GM18508 (cell line): Measurements from ENCODE around the gene ELMOD3.
"Not testable (repeated sequence)": the region's sequence is repeated elsewhere in the genome, so short reads cannot be mapped to it uniquely, and the experiment has no call there.

Source experiments
- ATAC-seq: cut with Tn5 transposase; IDR thresholded peaks from one replicate; pipeline ENCODE4 v1.9.1; 2021; ENCODE audit warnings: moderate number of reproducible peaks; ENCODE audit not compliant: insufficient read depth, unreplicated experiment

Gene ELMOD3

DNA sequence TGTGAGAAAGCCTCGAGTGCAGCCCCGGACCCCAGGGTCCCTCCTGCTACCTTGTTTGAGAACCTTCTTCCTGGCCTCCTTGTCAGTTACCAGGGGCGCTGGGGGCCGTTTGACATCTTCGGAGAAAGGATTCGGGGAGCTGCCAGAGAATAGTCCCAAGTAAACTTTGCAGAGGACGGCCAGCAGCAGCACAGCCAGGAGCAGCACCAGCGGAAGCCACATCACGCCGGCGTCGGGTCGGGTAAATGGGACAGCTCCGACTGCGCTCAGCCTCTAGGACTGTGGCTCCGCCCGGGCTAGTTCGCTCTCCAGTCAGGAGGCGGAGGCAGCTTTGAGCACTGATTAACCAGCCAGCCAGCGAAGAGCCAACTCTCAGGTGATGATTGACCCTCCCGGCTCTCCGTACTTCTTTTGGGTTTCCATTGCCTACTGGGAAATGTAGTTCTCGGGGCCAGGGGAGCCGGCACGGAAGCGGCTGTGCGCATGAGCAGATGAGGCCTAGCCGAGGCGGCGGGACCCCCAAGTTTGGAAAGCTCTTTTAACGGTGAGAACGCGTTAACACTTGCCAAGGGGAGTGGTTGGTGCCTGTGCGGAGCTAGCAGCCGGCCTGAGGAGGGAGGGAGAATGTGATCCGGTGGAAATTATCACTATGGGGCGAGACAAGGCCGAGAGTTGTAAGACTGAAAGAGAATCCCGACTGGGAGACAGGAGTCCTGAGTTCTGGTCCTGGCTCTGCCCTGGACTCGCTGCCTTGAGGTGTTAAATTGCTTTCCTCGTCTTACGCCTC, at the start of gene ELMOD3, which contains the start of gene RETSAT:
Gene ELMOD3, plus strand, starts transcription at position 484 of the 787 bp plus-strand sequence. CDS start 2,430 bp downstream, outside the sequence.
Gene RETSAT, minus strand, starts transcription at position 243 of the 787 bp plus-strand sequence. Its CDS starts 21 bp downstream, at position 222.
- peak; percentile 88 for ATAC-seq

- ATAC-seq, result no peak
These were observed 47.1 kb upstream of the ELMOD3 start for GRCh38 chr2:85307527-85307897.

- ATAC-seq, result no peak
These were observed 46.4 kb upstream of the ELMOD3 start for GRCh38 chr2:85308201-85308600.

GRCh38 chr2:85308896-85309555, 45.5 kb upstream of the ELMOD3 start:
- ATAC-seq, result no peak

DNA sequence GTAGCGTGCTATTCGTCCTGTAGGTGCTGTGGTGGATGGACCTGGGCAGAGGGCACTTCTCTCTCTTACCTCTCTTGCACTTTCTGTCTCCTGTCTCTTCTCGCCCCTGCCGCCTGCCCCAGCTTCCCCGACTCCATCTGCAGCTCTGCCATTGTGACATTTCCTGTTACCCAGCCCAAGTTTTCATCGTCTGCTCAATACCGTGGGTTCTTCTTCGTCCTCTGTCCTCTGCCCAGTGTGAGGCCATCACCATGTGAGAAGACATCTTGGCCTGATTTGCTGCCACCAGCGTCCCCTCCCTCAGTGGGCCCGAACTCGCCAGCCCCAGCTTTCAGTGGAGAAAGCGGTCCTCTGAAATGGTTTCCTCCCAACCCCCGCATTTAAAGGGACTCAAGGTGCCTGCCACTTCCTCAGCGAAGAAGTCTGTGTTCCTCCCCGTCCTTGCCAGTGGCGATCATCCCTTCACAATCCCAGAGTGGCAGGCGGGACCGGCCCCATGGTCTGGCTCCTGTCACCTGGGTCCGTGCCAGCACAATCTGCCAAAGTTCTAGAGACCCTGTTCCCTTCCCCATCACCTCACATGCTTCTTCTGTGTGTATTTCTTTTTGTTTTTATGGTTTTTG, 44.8 kb upstream of the ELMOD3 start:
- no peak for ATAC-seq

DNA sequence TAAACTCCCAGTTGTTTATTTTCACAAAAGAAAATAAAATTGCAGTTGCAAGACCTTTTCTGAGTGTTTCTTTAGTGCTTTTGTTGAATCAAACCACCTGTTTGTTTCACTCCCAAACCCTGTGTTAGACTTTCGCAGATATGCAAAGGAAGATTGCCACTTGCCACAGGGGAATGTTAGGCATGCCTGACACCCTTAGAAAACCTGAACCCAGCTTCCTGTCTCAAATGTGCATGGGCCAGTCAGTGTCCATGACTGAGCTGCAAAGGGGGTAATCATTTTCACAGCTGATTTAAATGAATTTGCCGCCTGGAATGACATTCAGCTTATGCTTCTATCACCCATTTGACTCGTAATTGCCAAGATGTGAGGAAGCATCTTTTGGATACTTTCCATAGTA, 44.2 kb upstream of the ELMOD3 start:
- no peak for ATAC-seq

DNA sequence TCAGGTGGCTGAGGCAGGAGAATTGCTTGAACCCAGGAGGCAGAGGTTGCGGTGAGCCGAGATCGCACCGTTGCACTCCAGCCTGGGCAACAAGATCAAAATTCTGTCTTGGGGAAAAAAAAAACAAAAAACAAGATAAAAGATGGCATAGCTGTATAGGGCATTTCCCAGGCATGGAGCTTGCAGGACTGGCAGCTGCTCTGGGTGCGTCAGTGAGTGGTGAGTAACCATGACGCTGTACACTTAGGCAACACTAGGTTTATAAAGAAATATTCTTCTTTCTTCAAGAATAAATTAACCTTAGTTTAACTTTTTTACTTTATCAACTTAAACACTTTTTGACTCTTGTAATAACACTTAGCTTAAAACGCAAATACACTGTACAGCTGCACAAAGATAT, 42.2 kb upstream of the ELMOD3 start:
- ATAC-seq, result no peak

- no peak for ATAC-seq
These were observed 39.7 kb upstream of the ELMOD3 start for GRCh38 chr2:85314884-85315242.

DNA sequence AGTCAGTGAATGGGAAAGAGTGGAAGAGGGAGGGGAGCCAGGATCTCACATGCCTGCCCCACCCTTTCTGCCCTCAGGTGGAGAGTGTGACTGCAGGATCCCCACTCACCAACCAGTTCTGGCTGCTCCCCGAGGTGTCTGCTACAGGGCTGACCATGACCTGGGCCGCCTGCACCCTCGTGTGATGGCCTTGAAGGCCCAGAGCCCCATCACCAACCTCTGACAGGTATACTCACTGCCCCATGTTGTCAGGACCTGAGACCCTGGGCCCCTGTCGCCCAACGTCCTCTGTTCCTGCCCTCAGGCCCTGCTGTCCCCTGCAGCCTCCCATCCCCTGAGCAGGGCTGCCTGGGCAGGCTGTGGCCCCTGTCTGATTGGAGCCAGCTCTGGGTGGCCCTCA, 38.6 kb upstream of the ELMOD3 start:
- not testable (repeated sequence) for ATAC-seq

- no peak for ATAC-seq
These were observed 36.1 kb upstream of the ELMOD3 start for GRCh38 chr2:85318222-85319074.

DNA sequence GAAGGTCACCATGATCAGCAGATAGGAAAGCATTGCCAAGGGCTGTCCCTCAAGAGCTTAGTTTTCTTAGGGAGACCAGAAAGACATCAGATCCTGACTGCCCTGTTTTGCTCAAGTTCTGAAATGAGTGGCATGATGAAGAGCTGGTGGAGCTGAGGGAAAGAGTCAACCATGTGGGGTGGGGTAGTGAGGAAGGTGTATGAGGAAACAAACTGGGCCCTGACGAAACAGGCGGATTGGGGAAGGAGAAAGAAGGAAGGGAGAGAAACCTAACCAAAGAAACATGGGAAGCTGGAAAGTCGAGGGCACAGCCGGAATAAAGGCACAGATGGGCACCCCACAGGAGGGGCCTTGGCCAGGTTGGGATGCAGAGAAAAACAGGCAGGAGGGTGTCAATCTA, 34.8 kb upstream of the ELMOD3 start:
- no peak for ATAC-seq

DNA sequence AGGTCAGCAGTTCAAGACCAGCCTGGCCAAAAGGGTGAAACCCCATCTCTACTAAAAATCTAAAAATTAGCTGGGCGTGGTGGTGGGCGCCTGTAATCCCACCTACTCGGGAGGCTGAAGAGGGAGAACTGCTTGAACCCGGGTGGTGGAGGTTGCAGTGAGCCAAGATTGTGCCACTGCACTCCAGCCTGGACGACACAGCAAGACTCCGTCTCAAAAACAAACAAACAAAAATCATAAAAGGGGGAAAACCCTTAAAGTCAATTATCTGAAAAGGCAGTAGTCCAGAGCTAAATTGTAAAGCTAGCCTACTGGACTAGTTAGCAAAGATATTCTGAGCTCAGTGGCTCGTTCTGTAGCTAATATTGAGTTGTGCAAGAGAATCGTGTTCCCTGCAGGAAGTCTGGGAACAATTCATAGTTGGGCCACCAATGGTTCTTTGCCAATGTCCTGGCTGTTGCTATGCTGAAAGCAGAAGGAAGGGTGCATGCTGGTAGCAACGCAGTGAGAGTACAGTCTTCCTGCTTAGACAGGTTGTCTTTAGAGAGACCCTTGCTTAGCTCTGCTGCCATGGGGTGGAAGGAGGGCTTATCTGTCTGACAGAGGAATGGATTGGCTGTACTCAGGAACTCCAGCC, 31.1 kb upstream of the ELMOD3 start:
- ATAC-seq, result no peak

DNA sequence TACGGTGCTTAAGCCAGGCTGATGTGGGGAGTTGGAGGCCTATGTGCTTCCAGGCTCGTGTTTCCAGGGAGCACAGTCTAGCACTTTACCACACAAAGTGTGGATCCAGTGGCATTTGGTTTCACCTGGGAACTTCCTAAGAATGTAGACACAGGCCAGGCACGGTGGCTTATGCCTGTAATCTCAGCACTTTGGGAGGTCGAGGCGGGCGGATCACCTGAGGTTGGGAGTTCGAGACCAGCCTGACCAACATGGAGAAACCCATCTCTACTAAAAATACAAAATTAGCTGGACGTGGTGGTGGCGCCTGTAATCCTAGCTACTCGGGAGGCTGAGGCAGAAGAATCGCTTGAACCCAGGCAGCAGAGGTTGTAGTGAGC, 30.6 kb upstream of the ELMOD3 start:
- not testable (repeated sequence) for ATAC-seq

DNA sequence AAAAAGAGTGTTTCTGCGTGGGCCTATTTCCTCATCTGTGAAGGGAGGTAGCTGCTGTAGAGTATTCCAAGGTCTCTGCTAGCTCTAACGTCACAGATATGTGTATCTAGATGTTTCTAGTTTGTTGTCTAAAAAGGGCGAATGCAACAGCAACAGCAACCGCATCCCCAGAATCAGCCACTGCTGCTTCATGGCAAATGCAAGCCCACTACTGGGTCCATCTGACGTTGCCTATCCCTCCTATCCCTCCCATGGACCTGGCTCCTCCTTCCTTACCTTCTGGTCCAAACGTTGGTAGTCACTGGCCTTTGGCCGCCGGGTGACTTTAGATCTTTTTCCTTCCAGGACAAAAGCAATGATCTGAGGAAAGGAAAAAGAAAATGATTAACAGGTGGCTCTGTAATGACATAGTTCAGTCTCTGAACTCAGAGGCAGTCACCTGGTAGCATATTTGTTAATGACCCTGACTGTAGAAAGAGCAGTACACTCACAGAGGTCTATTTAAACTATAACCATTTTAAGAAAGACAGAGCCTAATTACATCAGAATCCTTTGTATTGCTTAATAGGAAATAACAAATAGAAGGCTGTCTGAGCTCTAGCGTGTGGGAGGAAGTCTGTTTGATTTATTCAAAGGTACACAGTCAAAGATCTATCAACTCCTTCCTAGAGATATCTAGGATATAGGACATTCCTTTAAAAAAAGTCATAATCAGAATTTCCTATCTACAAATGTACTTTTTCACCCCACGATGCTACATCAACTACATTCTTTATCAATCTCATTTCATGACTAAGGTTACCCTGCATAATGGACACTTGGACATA, 29.7 kb upstream of the ELMOD3 start:
- no peak for ATAC-seq

- ATAC-seq, result no peak
These were observed 29.1 kb upstream of the ELMOD3 start for GRCh38 chr2:85325466-85325811.

DNA sequence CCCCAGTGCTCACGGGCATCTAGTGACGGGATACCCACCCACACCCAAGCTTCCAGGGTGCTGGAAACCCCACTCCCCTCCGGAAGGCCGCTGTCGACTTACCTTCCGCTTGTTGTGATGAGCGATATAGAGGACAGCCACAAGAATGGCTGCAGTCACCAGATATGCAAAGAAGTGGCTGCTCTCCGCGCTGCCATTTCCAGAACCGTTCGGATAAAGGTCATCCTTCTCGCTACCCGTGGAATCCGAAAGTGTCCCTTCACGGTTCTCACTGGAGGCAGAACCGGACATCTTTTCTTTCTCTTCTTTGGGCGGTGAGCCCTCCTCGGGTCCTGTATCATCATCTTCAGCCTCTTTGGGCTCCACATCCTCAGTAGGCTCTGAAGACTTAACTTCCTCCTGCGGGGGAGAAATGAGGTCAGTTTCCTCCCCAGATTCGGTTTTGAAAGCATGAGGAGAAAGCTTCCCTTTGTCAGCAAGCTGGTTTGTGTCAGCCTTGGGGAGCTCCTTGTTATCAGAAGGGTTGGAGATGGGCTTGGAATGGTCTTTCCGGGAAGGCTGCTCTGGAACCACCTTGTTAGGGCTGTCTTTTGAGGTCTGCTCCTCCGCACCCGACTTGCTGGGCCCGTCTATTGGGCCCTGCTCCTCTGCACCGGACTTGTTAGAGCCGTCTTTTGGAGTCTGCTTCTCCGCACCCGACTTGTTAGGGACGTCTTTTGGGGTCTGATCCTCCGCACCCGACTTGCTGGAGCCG, 28.0 kb upstream of the ELMOD3 start:
- ATAC-seq, result no peak

DNA sequence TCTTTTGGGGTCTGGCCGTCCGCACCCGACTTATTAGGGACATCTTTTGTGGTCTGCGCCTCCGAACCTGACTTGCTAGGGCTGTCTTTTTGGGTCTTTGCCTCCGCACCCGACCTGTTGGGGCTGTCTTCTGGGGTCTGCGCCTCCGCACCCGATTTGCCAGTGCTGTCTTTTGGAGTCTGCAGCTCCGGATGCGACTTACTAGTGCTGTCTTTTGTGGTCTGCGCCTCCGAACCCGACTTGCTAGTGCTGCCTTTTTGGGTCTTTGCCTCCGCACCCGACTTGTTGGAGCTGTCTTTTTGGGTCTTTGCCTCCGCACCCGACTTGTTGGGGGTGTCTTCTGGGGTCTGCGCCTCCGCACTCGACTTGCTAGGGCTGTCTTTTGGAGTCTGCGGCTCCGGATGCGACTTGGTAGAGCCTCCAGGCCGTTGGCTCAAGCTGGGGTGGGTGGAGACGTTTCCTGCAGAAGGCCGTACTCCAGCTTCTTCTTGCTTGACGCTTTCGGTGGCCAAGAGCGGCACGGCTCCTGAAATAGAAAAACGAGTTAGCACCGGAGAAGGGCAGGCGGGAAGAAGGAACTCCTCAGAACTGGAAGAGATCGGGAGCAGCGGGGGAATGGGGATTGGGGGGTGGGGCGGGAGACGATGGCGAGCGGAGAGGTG, 27.3 kb upstream of the ELMOD3 start:
- ATAC-seq, result no peak
